ENCODE results near the gene KRTAP10-10.
"Not testable (repeated sequence)": the region's sequence is repeated elsewhere in the genome, so short reads cannot be mapped to it uniquely, and the experiment has no call there.

KRTAP10-10 gene

GRCh38 chr21:44684077-44684476 lies 46.9 kb downstream of the KRTAP10-10 start:
- no peak for DNase-seq (ENCODE audit: low read depth)

DNA sequence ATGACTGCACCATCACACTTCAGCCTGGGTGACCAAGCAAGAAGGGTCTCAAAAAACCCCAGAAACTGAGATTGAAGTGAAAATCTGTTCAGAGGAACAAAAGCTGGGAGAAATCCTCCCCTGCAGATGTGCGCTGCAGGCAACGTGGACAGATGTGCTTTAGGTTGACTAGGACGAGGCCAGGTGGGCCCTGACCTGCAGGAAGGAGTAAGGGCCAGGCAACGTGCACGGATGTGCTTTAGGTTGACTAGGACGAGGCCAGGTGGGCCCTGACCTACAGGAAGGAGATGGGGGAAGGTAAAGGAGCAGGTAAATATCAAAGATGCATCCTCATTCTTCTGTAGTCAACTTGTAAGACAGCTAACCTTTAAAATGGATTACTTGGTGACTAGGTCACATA lies 47.3 kb downstream of the KRTAP10-10 start:
- no peak for DNase-seq (ENCODE audit: low read depth)

- not testable (repeated sequence) for DNase-seq (ENCODE audit: low read depth)
Observed at GRCh38 chr21:44685050-44685449, 47.9 kb downstream of the KRTAP10-10 start.

DNA sequence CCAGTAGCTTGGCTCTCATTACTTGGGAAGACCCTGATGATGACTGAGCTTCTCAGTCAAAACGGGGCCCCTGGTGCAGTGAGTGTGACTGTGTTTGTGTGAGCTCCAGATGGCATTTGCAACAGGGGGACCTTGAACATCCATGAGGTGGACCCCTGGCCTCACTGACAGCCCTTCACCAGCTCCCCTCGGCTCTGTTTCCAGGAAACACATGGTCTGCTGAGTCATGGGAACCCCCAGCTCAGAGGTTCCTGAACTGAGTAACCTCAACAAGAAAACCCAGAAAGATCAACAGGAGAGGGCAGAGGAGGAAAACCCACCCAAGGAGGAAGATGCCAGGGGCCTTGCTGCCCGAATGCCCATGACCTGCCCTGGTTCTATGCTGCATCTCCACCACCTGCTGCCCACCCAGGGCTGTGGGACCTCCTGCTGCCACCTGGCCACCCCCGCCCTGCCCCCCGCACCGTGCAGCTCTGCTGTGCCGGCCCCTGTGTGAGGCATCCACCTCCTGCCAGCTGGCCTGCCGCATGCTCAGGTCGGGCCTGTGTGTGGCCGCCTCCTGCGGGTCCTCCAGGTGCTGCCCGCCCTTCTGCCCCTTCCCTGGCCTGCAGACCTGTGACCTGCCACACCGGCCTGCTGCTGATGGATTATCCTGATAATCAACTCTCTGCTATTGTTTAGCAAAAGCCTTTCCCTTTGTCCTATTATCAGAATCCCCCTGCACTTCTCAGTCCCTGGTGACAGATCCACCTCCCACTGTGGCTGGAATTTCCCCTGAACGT lies 49.0 kb downstream of the KRTAP10-10 start:
- DNase-seq (ENCODE audit: low read depth), result no peak

DNA sequence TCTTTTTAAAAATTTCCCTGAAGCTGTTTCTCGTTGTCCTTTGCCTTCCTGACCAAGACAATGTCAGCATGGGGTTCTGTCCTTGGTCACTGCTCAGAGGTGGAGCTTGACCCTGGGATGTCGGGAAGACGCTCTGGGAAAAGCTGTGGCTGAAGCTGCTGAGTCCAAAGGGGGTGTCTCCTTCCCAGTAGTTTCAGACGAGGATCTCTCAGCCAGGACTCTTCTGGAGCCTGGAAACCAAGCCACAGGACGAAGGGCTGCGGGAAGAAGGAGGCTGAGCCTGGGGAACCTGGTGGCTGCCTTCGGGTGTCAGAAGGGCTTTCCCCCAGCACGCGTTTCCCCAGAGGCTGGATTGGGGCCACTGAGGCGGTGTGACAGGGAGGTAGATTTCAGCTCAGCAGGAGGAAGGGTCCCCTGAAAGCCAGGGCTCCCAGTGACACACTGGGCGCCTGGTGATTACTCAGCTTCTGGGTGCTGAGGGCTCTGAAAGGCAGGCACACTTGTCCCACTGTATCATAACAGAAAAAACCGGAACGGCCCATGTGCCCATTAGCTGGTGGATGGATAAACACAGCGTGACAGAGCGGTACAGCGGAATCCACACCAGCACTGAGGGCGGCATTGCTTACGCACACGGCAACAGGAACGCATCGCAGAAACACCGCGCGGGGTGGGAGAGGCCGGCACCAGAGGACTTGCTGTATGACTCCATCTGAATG lies 49.8 kb downstream of the KRTAP10-10 start:
- no peak for DNase-seq (ENCODE audit: low read depth)

GRCh38 chr21:44687671-44688070 lies 50.5 kb downstream of the KRTAP10-10 start:
- no peak for DNase-seq (ENCODE audit: low read depth)
